Karpas-422 (cell line): Measurements from ENCODE around the gene P3R3URF. TPM values are rescaled to one million over a fixed set of nuclear protein-coding genes. Genes with fewer than 3 reads are reported as not detected.

Experiments
- DNase-seq: peaks from one replicate; pipeline ENCODE4 v3.0.0-alpha.2; 2015
- H2AFZ ChIP-seq: fragments of 200-600 bp; sonication (generic); 2 replicates; pipeline ENCODE4 v1.6.1; 2014; ENCODE audit warnings: antibody characterized with exemption, low read length, mixed read lengths
- H3K27ac ChIP-seq: fragments of 200-600 bp; sonication (generic); 2 replicates; pipeline ENCODE4 v1.5.1; 2014; ENCODE audit warnings: mild to moderate bottlenecking, low read length, moderate library complexity
- H3K27me3 ChIP-seq: fragments of 200-600 bp; sonication (generic); 2 replicates; pipeline ENCODE4 v1.6.1; 2014; ENCODE audit warnings: low read length, mixed read lengths
- H3K36me3 ChIP-seq: fragments of 200-600 bp; sonication (generic); 2 replicates; pipeline ENCODE4 v1.6.1; 2014; ENCODE audit warnings: low read length, mixed read lengths; ENCODE audit not compliant: insufficient read depth
- H3K4me1 ChIP-seq: fragments of 200-600 bp; sonication (generic); 2 replicates; pipeline ENCODE4 v1.6.1; 2014; ENCODE audit warnings: mild to moderate bottlenecking, low read length, mixed read lengths
- H3K4me2 ChIP-seq: fragments of 200-600 bp; sonication (generic); 2 replicates; pipeline ENCODE4 v1.6.1; 2014; ENCODE audit warnings: low read length, low read depth, mild to moderate bottlenecking; ENCODE audit not compliant: poor library complexity, severe bottlenecking
- H3K4me3 ChIP-seq: fragments of 200-600 bp; sonication (generic); 2 replicates; pipeline ENCODE4 v1.5.1; 2014; ENCODE audit warnings: mild to moderate bottlenecking, antibody characterized with exemption, low read length, mixed read lengths
- H3K79me2 ChIP-seq: fragments of 200-600 bp; sonication (generic); 2 replicates; pipeline ENCODE4 v1.6.1; 2014; ENCODE audit warnings: mild to moderate bottlenecking, low read length, mixed read lengths
- H3K9ac ChIP-seq: fragments of 200-600 bp; sonication (generic); 2 replicates; pipeline ENCODE4 v1.6.0; 2014; ENCODE audit warnings: low read length
- H3K9me2 ChIP-seq: fragments of 200-600 bp; sonication (generic), shearing (Covaris generic); replicated peaks from 2 replicates; pipeline ENCODE4 v1.6.0; 2014; ENCODE audit warnings: mild to moderate bottlenecking, low read length, moderate library complexity; ENCODE audit not compliant: insufficient read depth
- H3K9me3 ChIP-seq: fragments of 300-700, 200-600 bp; sonication (generic); 2 replicates; pipeline ENCODE4 v1.6.1; 2014; ENCODE audit warnings: low read length, mixed read lengths
- H4K20me1 ChIP-seq: fragments of 200-600 bp; sonication (generic); 2 replicates; pipeline ENCODE4 v1.6.1; 2014; ENCODE audit warnings: mild to moderate bottlenecking, antibody characterized with exemption, low read length, low read depth; ENCODE audit not compliant: insufficient read depth
- total RNA-seq: library from RNA; depleted of rRNA; stranded (reverse); fragments of >200 nt; shearing (Covaris generic); gene quantifications from 2 replicates; pipeline ENCODE4 v1.2.3, GENCODE V29; 2014; ENCODE audit warnings: low replicate concordance

Gene P3R3URF
- total RNA-seq, 1 experiment from 2014 or later, result not detected

GRCh38 chr1:46172321-46172720, 4.0 kb downstream of the P3R3URF start:
- Histone ChIP-seq H3K79me2 (no peaks in the 10 kb centered on the region), H3K36me3 (no peaks in the 10 kb centered on the region), H3K9me2 (no peaks in the 10 kb centered on the region), H3K4me3 (no peak overlapping the region), H4K20me1 (no peaks in the 10 kb centered on the region), H3K9ac (no peak overlapping the region), H3K9me3 (no peaks in the 10 kb centered on the region), H2AFZ (no peak overlapping the region), H3K4me2 (no peak overlapping the region), H3K27ac (no peak overlapping the region), H3K4me1 (peaks cover 35% of the 10 kb centered on the region), H3K27me3 (no peaks in the 10 kb centered on the region; the same call in 1 of the 2 replicates)
- DNase-seq, result no peak

GRCh38 chr1:46171871-46172270, 4.4 kb downstream of the P3R3URF start:
- Histone ChIP-seq H3K79me2 (no peaks in the 10 kb centered on the region), H3K9me3 (no peaks in the 10 kb centered on the region), H3K27me3 (no peaks in the 10 kb centered on the region; the same call in 1 of the 2 replicates), H3K9ac (peak overlapping the region; percentile 22), H3K9me2 (no peaks in the 10 kb centered on the region), H3K4me1 (peaks cover 39% of the 10 kb centered on the region), H3K4me2 (peak overlapping the region; percentile 33), H3K4me3 (no peak overlapping the region), H3K27ac (no peak overlapping the region), H3K36me3 (no peaks in the 10 kb centered on the region), H4K20me1 (no peaks in the 10 kb centered on the region), H2AFZ (peak overlapping the region; percentile 34; the same call in 1 of the 2 replicates)
- DNase-seq, result no peak

- H3K36me3 ChIP-seq, result no peaks in the 10 kb centered on the region
- H3K27me3 ChIP-seq, result no peaks in the 10 kb centered on the region; the same call in 1 of the 2 replicates
- no peaks in the 10 kb centered on the region for H3K79me2 ChIP-seq
- peaks cover 39% of the 10 kb centered on the region for H3K4me1 ChIP-seq
- H3K4me3 ChIP-seq, result no peak overlapping the region; the same call in 1 of the 2 replicates
- no peaks in the 10 kb centered on the region for H4K20me1 ChIP-seq
- H2AFZ ChIP-seq, result peak overlapping the region; percentile 34; the same call in 1 of the 2 replicates
- H3K4me2 ChIP-seq, result peak overlapping the region; percentile 33
- no peak overlapping the region for H3K27ac ChIP-seq
- no peaks in the 10 kb centered on the region for H3K9me2 ChIP-seq
- DNase-seq, result peak; percentile 69
- no peaks in the 10 kb centered on the region for H3K9me3 ChIP-seq
- H3K9ac ChIP-seq, result peak overlapping the region; percentile 22
These were observed 4.9 kb downstream of the P3R3URF start for GRCh38 chr1:46171351-46171750.

GRCh38 chr1:46169811-46170454, 6.4 kb downstream of the P3R3URF start:
- no peaks in the 10 kb centered on the region for H3K79me2 ChIP-seq
- DNase-seq, result no peak
- no peak overlapping the region for H3K27ac ChIP-seq
- H3K9me3 ChIP-seq, result no peaks in the 10 kb centered on the region
- H3K4me1 ChIP-seq, result peaks cover 40% of the 10 kb centered on the region
- H3K27me3 ChIP-seq, result no peaks in the 10 kb centered on the region; the same call in 1 of the 2 replicates
- no peak overlapping the region for H3K4me2 ChIP-seq
- H3K9ac ChIP-seq, result no peak overlapping the region
- no peaks in the 10 kb centered on the region for H4K20me1 ChIP-seq
- no peak overlapping the region for H3K4me3 ChIP-seq
- no peaks in the 10 kb centered on the region for H3K9me2 ChIP-seq
- H3K36me3 ChIP-seq, result no peaks in the 10 kb centered on the region
- H2AFZ ChIP-seq, result no peak overlapping the region

GRCh38 chr1:46168477-46168876, 7.8 kb downstream of the P3R3URF start:
- no peaks in the 10 kb centered on the region; the same call in 1 of the 2 replicates for H3K27me3 ChIP-seq
- no peaks in the 10 kb centered on the region for H3K9me2 ChIP-seq
- H3K9ac ChIP-seq, result no peak overlapping the region
- no peak overlapping the region for H3K4me2 ChIP-seq
- H4K20me1 ChIP-seq, result no peaks in the 10 kb centered on the region
- DNase-seq, result no peak
- H3K4me1 ChIP-seq, result peaks cover 36% of the 10 kb centered on the region
- H3K27ac ChIP-seq, result no peak overlapping the region
- H2AFZ ChIP-seq, result no peak overlapping the region
- no peaks in the 10 kb centered on the region for H3K9me3 ChIP-seq
- H3K36me3 ChIP-seq, result no peaks in the 10 kb centered on the region
- H3K4me3 ChIP-seq, result no peak overlapping the region
- H3K79me2 ChIP-seq, result no peaks in the 10 kb centered on the region

- H3K9me3 ChIP-seq, result no peaks in the 10 kb centered on the region
- H3K27ac ChIP-seq, result no peak overlapping the region
- H2AFZ ChIP-seq, result peak overlapping the region; percentile 23; the same call in 1 of the 2 replicates
- DNase-seq, result peak; percentile 71
- no peaks in the 10 kb centered on the region; the same call in 1 of the 2 replicates for H3K27me3 ChIP-seq
- H3K79me2 ChIP-seq, result no peaks in the 10 kb centered on the region
- no peaks in the 10 kb centered on the region for H3K9me2 ChIP-seq
- peak overlapping the region; percentile 65 for H3K4me2 ChIP-seq
- H3K36me3 ChIP-seq, result no peaks in the 10 kb centered on the region
- H3K4me3 ChIP-seq, result peak overlapping the region; percentile 61
- peaks cover 25% of the 10 kb centered on the region for H3K4me1 ChIP-seq
- H3K9ac ChIP-seq, result peak overlapping the region; percentile 62
- no peaks in the 10 kb centered on the region for H4K20me1 ChIP-seq
These were observed 9.5 kb downstream of the P3R3URF start for GRCh38 chr1:46166521-46167462.

GRCh38 chr1:46160212-46160611, 16.1 kb downstream of the P3R3URF start:
- Histone ChIP-seq H3K9me3 (no peaks in the 10 kb centered on the region), H2AFZ (peak overlapping the region; percentile 72; the same call in 1 of the 2 replicates), H3K9me2 (no peaks in the 10 kb centered on the region), H3K27me3 (no peaks in the 10 kb centered on the region), H4K20me1 (no peaks in the 10 kb centered on the region), H3K4me2 (peak overlapping the region; percentile 49), H3K27ac (no peak overlapping the region), H3K4me1 (peaks cover 19% of the 10 kb centered on the region), H3K9ac (no peak overlapping the region), H3K4me3 (no peak overlapping the region), H3K36me3 (no peaks in the 10 kb centered on the region), H3K79me2 (no peaks in the 10 kb centered on the region)
- DNase-seq, result no peak

- H3K9ac ChIP-seq, result peak overlapping the region; percentile 4; the same call in 1 of the 2 replicates
- H2AFZ ChIP-seq, result peak overlapping the region; percentile 72
- no peak overlapping the region for H3K27ac ChIP-seq
- H4K20me1 ChIP-seq, result no peaks in the 10 kb centered on the region
- 0 out of 2 replicates have a peak overlapping the region, but pooled peaks have one; percentile 24 for H3K4me3 ChIP-seq
- no peaks in the 10 kb centered on the region for H3K9me2 ChIP-seq
- H3K27me3 ChIP-seq, result no peaks in the 10 kb centered on the region
- H3K4me1 ChIP-seq, result peaks cover 19% of the 10 kb centered on the region
- H3K9me3 ChIP-seq, result no peaks in the 10 kb centered on the region
- H3K4me2 ChIP-seq, result peak overlapping the region; percentile 49
- no peaks in the 10 kb centered on the region for H3K36me3 ChIP-seq
- no peaks in the 10 kb centered on the region for H3K79me2 ChIP-seq
- DNase-seq, result no peak
These were observed 16.8 kb downstream of the P3R3URF start for GRCh38 chr1:46159516-46159915.
